Uterus (tissue), 4 donors: ENCODE results near the gene PSMA4. TPM values are rescaled to one million over a fixed set of nuclear protein-coding genes. Genes with fewer than 3 reads are reported as not detected.

Source experiments
- DNase-seq, 2 donors: peaks; one replicate each; pipeline ENCODE4 v3.0.0-alpha.2; 2019 to 2020
- H3K27ac ChIP-seq, 2 donors: fragments of 200-600 bp; sonication (generic); 1 replicate in 1 of 2; 2 replicates in 1 of 2; pipeline ENCODE4 v1.5.1; 2016 to 2018
- H3K27me3 ChIP-seq, 2 donors: fragments of 200-600 bp; sonication (generic); one replicate each; pipeline ENCODE4 v1.5.1; 2018 to 2019; ENCODE audit warnings: control low read depth in 1 of 2
- H3K36me3 ChIP-seq, 2 donors: fragments of 200-600 bp; sonication (generic); one replicate each; pipeline ENCODE4 v1.5.1; 2019; ENCODE audit warnings: control low read depth in 1 of 2
- H3K4me1 ChIP-seq, 2 donors: fragments of 200-600 bp; sonication (generic); one replicate each; pipeline ENCODE4 v1.5.1; 2018 to 2019; ENCODE audit warnings: control low read depth in 1 of 2
- H3K4me3 ChIP-seq, 2 donors: fragments of 200-600 bp; sonication (generic); 1 replicate in 1 of 2; 2 replicates in 1 of 2; pipeline ENCODE4 v1.5.1; 2018 to 2019; ENCODE audit warnings: mild to moderate bottlenecking in 1 of 2
- H3K9me3 ChIP-seq, 2 donors: fragments of 200-600 bp; sonication (generic); one replicate each; pipeline ENCODE4 v1.5.1; 2019; ENCODE audit warnings: control low read depth in 1 of 2
- POLR2A ChIP-seq, 2 donors: fragments of 450-650 bp; IDR thresholded peaks; one replicate each; pipeline ENCODE4 v1.6.1; 2016; ENCODE audit warnings: antibody characterized with exemption in 2 of 2, mild to moderate bottlenecking in 1 of 2, moderate library complexity in 1 of 2
- intact Hi-C: fragments of 100-400 bp; cut with DNase I; formaldehyde crosslinking; loops from one replicate; pipeline ENCODE4 v1.15.1; 2023; ENCODE audit warnings: low total_unique reads
- total RNA-seq, 4 donors: library from RNA; depleted of rRNA in 3 of 4; stranded (reverse); fragments of >200 nt in 3 of 4; gene quantifications; one replicate each; pipeline versions ENCODE4 v1.1.0 to v1.2.4, GENCODE V29; 2014 to 2023
- TF ChIP-seq, protein P1 (sequence below), 4 experiments: fragments of 200-600 bp in 2 of 4; fragments of 450-650 bp in 2 of 4; sonication (generic) in 2 of 4; IDR thresholded peaks; one replicate each; pipeline ENCODE4 v1.5.1; 2016 to 2019; ENCODE audit warnings: antibody characterized with exemption in 4 of 4, mild to moderate bottlenecking in 2 of 4, moderate library complexity in 1 of 4
- donor health status: DM: yes; HTN: yes; CAD: no.

The PSMA4 gene
- total RNA-seq, 4 donors from 2014 or later = 119 to 291 (median 203) TPM

DNA sequence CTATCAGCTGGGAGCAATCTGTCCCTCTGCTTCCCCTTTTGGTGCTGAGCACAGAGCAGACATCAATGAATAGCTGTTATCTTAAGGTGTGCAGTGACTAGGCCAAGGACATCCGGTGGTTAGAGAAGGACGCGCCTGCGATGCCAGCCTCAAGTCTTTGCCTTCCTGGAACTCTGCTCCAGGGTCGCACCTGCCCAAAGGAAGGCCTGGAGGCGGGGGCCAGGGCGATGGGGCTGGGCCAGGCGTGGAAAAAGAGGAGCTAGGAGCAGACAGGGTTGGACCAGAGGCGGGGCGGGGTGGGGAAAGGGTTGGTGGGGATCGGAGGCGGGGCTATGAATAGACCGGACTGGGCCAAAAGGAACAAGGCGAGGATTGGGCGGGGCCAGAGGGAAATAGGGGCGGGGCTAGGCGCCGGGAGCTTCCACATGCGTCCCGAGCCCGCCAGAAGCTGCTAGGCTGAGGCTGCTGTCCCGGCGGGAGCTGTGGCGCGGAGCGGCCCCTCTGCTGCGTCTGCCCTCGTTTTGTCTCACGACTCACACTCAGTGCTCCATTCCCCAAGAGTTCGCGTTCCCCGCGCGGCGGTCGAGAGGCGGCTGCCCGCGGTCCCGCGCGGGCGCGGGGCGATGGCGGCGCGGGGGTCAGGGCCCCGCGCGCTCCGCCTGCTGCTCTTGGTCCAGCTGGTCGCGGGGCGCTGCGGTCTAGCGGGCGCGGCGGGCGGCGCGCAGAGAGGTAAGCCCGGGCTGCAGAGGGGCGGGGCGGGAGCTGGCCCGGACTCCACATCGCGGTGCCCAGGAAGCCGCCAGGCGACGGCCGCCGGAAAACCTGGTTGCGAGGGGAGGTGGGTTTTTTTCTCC is 25.1 kb downstream of the PSMA4 start, which contains the start of gene CHRNA5:
CHRNA5 (plus strand) TSS at position 424 of the 854 bp plus-strand sequence; CDS start at position 624, 200 bp downstream.
- peak; percentile 38 to 48 for TF ChIP-seq POLR2A (IDR thresholded peaks at IDR 0.05)
- TF ChIP-seq, protein P1, sequence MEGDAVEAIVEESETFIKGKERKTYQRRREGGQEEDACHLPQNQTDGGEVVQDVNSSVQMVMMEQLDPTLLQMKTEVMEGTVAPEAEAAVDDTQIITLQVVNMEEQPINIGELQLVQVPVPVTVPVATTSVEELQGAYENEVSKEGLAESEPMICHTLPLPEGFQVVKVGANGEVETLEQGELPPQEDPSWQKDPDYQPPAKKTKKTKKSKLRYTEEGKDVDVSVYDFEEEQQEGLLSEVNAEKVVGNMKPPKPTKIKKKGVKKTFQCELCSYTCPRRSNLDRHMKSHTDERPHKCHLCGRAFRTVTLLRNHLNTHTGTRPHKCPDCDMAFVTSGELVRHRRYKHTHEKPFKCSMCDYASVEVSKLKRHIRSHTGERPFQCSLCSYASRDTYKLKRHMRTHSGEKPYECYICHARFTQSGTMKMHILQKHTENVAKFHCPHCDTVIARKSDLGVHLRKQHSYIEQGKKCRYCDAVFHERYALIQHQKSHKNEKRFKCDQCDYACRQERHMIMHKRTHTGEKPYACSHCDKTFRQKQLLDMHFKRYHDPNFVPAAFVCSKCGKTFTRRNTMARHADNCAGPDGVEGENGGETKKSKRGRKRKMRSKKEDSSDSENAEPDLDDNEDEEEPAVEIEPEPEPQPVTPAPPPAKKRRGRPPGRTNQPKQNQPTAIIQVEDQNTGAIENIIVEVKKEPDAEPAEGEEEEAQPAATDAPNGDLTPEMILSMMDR (IDR thresholded peaks at IDR 0.05) = no peak
- Histone ChIP-seq H3K27ac (peak within 1 kb of the TSS; percentile 49 to 58), H3K27me3 (no peaks in the 10 kb centered on the region), H3K36me3 (no peaks in the 10 kb centered on the region), H3K4me1 (no peaks in the 10 kb centered on the region), H3K9me3 (no peaks in the 10 kb centered on the region), H3K4me3 (peak within 1 kb of the TSS; percentile 27 to 47)
- intact Hi-C loops = no loop called here
- DNase-seq = peak; percentile 71 to 97

DNA sequence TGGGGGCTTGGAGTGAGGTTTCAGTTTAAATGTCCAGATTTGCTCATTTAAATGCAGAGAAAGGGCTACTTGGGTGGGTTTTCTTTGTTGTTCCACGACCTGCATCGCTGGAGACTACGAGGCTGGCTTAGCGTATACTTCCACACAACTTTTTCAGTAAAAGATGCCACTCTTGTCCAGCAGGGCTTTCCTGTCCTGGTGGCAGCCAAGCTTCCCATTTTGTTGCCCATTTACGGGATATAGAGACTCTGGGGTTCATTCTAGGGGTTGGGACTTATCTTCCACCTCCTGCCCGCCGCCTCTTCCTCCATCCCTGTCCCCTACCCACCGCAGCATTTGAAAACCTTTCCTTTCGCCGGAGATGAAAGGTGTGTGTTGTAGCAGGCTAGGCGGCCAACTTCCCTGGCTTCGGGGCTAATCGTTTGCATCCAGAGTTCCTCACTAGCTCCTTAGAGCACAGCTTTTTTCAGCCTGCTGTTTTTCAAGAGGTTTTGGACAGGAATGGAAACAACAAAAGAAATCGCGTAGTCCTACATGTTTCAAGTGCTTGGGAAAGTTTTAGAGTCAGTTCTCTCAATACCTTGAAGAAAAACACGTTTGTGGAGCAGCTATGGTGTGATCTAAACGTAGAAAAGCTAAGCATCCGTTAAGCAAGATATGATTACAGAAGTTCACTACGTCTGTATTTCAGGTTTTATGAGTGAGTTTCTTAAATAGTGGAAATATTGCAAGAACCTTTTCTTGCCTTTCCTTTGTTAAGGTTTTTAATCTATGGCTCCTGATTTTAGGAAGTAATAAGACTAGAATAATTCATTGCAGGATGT is 25.9 kb downstream of the PSMA4 start:
- Histone ChIP-seq H3K27me3 (no peaks in the 10 kb centered on the region), H3K4me3 (peak overlapping the region; percentile 27 to 47), H3K27ac (peak overlapping the region; percentile 49 to 58), H3K4me1 (no peaks in the 10 kb centered on the region), H3K9me3 (no peaks in the 10 kb centered on the region), H3K36me3 (no peaks in the 10 kb centered on the region)
- TF ChIP-seq, protein P1 (IDR thresholded peaks at IDR 0.05) = peak in 1 of 4 experiments; percentile 5
- TF ChIP-seq POLR2A (IDR thresholded peaks at IDR 0.05) = no peak
- intact Hi-C loops = no loop called here
- no peak for DNase-seq

DNA sequence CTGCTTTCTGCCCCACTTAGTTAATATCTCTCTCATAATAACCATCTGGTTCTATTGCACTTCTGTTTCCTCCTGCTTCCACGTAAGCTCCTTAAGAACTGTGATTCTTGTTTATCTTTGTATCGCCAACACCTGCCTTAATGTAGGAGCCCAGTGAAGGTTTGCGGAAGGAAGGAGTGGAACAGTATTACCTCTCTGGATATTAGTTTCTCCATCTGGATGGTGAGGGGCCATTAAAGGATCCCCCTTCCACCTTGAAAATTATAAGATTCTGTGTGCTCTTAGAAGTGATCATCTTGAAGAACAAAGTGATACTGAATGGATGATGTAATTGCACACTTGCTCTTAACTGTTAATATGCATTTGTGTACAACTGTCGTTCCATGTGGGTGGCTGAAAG is 27.3 kb downstream of the PSMA4 start:
- no peak for DNase-seq
- Histone ChIP-seq H3K4me1 (no peaks in the 10 kb centered on the region), H3K36me3 (no peaks in the 10 kb centered on the region), H3K27ac (no peak overlapping the region), H3K27me3 (no peaks in the 10 kb centered on the region), H3K9me3 (no peaks in the 10 kb centered on the region), H3K4me3 (no peak overlapping the region)
- TF ChIP-seq, protein P1 (IDR thresholded peaks at IDR 0.05) = no peak
- no peak for TF ChIP-seq POLR2A (IDR thresholded peaks at IDR 0.05)
- intact Hi-C loops = no loop called here

DNA sequence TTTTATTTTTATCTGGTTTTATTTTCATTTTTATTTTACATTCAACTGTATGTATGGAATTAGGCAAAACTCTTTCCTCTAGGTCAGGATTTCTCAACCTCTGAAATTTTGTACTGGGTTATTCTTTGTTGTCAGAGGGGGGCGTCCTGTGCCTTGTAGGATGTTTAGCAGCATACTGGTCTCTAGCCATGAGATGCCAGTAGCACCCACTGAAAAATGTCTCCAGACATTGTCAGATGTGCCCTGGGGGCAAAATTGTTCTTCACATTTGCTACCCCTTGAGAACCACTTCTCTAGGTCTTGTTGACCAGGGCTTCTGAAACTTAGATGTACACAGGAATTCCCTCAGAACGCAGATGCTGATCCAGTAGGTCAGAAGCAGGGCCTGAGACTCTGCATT is 30.5 kb downstream of the PSMA4 start:
- Histone ChIP-seq H3K27ac (no peak overlapping the region), H3K4me1 (no peaks in the 10 kb centered on the region), H3K36me3 (no peaks in the 10 kb centered on the region), H3K9me3 (no peaks in the 10 kb centered on the region), H3K4me3 (no peak overlapping the region), H3K27me3 (no peaks in the 10 kb centered on the region)
- TF ChIP-seq, protein P1 (IDR thresholded peaks at IDR 0.05) = no peak
- TF ChIP-seq POLR2A (IDR thresholded peaks at IDR 0.05) = no peak
- no peak for DNase-seq
- intact Hi-C loops = no loop called here
